ENCODE data around the gene DAPK1. TPM values are rescaled to one million over a fixed set of nuclear protein-coding genes. Genes with fewer than 3 reads are reported as not detected.

The DAPK1 gene
- total and polyA plus RNA-seq, 10 of the 15 experiments (the other 5 are each of a cell fraction or from before 2014, with no cell fraction given): 8.2 to 94.7 (median 51.6) TPM

DNA sequence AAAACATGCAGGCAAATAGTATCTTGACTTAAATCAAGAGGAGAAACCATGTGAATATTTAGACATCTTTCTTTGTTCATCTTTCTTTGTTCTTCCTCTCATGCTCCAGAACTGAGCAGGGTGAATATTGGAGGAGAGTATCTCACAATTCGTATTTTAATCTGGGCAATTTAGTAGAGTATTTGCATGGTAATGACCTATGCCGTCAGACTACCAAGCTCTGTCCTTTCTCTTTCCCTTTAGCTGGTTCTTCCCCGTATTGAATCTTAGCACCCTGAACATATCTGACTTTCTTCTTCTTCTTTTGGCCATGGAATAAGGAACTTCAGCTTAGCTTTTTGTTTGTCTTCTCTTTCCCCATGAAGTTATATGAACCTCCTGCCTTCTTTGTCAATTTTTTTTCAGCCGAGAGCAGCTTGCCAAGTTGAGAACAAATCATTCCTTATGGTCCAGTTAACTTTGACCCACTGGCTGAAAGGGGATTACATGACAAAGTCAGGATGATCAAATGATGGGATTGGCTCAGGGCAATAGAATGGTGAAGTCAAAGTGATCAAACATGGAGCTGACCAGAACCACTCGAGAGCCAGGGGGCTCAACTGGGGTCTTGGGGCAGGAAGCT lies 95.8 kb downstream of the DAPK1 start (continued):
- TF ChIP-seq, protein P1, sequence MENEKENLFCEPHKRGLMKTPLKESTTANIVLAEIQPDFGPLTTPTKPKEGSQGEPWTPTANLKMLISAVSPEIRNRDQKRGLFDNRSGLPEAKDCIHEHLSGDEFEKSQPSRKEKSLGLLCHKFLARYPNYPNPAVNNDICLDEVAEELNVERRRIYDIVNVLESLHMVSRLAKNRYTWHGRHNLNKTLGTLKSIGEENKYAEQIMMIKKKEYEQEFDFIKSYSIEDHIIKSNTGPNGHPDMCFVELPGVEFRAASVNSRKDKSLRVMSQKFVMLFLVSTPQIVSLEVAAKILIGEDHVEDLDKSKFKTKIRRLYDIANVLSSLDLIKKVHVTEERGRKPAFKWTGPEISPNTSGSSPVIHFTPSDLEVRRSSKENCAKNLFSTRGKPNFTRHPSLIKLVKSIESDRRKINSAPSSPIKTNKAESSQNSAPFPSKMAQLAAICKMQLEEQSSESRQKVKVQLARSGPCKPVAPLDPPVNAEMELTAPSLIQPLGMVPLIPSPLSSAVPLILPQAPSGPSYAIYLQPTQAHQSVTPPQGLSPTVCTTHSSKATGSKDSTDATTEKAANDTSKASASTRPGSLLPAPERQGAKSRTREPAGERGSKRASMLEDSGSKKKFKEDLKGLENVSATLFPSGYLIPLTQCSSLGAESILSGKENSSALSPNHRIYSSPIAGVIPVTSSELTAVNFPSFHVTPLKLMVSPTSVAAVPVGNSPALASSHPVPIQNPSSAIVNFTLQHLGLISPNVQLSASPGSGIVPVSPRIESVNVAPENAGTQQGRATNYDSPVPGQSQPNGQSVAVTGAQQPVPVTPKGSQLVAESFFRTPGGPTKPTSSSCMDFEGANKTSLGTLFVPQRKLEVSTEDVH (IDR thresholded peaks at IDR 0.05; ENCODE audit: low read depth, partially characterized antibody): no peak
- no peak for TF ChIP-seq STAT1 (conservative IDR thresholded peaks at IDR 0.05)

DNA sequence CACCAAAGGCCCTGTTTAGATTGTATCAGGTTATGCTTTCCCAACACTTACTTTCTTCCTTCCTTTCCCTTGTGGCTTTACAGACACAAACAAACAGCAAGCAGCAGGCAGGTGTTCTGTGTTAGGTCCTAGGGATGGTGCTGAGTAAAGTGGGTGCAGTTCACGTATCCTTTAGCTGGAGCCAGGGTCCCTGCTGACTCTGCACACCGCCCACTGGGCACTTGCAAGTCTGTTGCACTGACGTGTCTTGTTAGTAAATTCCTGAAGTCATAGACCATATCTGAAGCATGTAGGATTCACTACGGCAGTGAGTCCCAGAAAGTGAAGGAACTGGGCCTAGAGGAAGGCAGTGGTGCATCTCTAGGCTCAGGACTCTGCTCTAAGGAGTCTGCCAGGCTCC lies 96.5 kb downstream of the DAPK1 start:
- WGBS (ENCODE audit: insufficient coverage, insufficient replicate concordance, low lambda C conversion rate, missing lambda C conversion rate): 41% methylated on average over 4 of the region's 4 CpGs
- intact Hi-C loops (cut with micrococcal nuclease; ENCODE audit: unreplicated experiment): no loop called here
- in situ Hi-C loops (cut with MboI): no loop called here
- ChIA-PET CTCF (interaction anchor here (1.1 to 1.3 kb wide), 2 partner anchors 16 to 97 kb away, joined by 3 read pairs; partner anchors contain the start of gene DAPK1), POLR2A (interaction anchor here (0.6 kb wide), 1 partner anchor 9 kb away, joined by 3 read pairs; no protein-coding TSS in a partner anchor), RAD21 (ENCODE audit: unreplicated experiment) (no interaction called here), SMC1A (ENCODE audit: uncharacterized antibody, unreplicated experiment) (interaction anchor here (0.5 to 1.3 kb wide), 3 partner anchors 15 to 36 kb away, joined by 3 to 8 read pairs (median 3); no protein-coding TSS in a partner anchor)
- Histone ChIP-seq H3K4me3 (no peak overlapping the region), H4K20me1 (ENCODE audit: control insufficient read depth, insufficient read depth) (no peaks in the 10 kb centered on the region), H3K27ac (ENCODE audit: control insufficient read depth, insufficient read depth) (no peak overlapping the region), H3K4me2 (ENCODE audit: control insufficient read depth, insufficient read depth) (no peak overlapping the region), H3K79me2 (ENCODE audit: control insufficient read depth, insufficient read depth, low read length) (peaks cover 2% of the 10 kb centered on the region; the same call in 1 of the 2 replicates), H3K9ac (ENCODE audit: control insufficient read depth, insufficient read depth, low read length) (no peak overlapping the region), H3K9me3 (replicated peaks; ENCODE audit: control insufficient read depth, insufficient read depth, low read length) (no peaks in the 10 kb centered on the region), H2AFZ (ENCODE audit: control insufficient read depth, low read depth, low read length) (no peak overlapping the region), H3K4me1 (ENCODE audit: control insufficient read depth, insufficient read depth, low read length) (no peaks in the 10 kb centered on the region; the same call in 1 of the 2 replicates), H3K27me3 (replicated peaks in 1 of 2; ENCODE audit: control insufficient read depth in 2 of 2, insufficient read depth in 2 of 2, low read length in 1 of 2) (no peaks in the 10 kb centered on the region), H3K36me3 (ENCODE audit: control insufficient read depth in 2 of 2, insufficient read depth in 2 of 2, low read length in 1 of 2) (no peaks in the 10 kb centered on the region; a peak in 1 of 4 replicates)
- no TSS peak for BruUV-seq (replicated peaks)
- ATAC-seq (no peak), DNase-seq (ENCODE audit: low read depth, low spot score) (no peak), FAIRE-seq (no peak)
- TF ChIP-seq RELA (IDR thresholded peaks at IDR 0.05; ENCODE audit: borderline replicate concordance, partially characterized antibody) (no peak), ESRRA (IDR thresholded peaks at IDR 0.05; ENCODE audit: low read length) (no peak), TBL1XR1 (IDR thresholded peaks at IDR 0.05; ENCODE audit: low read depth, low read length) (no peak), PAX5 (IDR thresholded peaks at IDR 0.05; ENCODE audit: borderline replicate concordance, low read depth, low read length) (no peak), ZNF24 (IDR thresholded peaks at IDR 0.05) (no peak), EP300 (IDR thresholded peaks at IDR 0.05; ENCODE audit: borderline replicate concordance in 1 of 2, control insufficient read depth in 1 of 2, low read depth in 2 of 2, low read length in 2 of 2) (no peak)
- TF ChIP-seq, protein P2, sequence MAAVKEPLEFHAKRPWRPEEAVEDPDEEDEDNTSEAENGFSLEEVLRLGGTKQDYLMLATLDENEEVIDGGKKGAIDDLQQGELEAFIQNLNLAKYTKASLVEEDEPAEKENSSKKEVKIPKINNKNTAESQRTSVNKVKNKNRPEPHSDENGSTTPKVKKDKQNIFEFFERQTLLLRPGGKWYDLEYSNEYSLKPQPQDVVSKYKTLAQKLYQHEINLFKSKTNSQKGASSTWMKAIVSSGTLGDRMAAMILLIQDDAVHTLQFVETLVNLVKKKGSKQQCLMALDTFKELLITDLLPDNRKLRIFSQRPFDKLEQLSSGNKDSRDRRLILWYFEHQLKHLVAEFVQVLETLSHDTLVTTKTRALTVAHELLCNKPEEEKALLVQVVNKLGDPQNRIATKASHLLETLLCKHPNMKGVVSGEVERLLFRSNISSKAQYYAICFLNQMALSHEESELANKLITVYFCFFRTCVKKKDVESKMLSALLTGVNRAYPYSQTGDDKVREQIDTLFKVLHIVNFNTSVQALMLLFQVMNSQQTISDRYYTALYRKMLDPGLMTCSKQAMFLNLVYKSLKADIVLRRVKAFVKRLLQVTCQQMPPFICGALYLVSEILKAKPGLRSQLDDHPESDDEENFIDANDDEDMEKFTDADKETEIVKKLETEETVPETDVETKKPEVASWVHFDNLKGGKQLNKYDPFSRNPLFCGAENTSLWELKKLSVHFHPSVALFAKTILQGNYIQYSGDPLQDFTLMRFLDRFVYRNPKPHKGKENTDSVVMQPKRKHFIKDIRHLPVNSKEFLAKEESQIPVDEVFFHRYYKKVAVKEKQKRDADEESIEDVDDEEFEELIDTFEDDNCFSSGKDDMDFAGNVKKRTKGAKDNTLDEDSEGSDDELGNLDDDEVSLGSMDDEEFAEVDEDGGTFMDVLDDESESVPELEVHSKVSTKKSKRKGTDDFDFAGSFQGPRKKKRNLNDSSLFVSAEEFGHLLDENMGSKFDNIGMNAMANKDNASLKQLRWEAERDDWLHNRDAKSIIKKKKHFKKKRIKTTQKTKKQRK (IDR thresholded peaks at IDR 0.05; ENCODE audit: low read depth, low read length): no peak
- TF ChIP-seq, protein P3, sequence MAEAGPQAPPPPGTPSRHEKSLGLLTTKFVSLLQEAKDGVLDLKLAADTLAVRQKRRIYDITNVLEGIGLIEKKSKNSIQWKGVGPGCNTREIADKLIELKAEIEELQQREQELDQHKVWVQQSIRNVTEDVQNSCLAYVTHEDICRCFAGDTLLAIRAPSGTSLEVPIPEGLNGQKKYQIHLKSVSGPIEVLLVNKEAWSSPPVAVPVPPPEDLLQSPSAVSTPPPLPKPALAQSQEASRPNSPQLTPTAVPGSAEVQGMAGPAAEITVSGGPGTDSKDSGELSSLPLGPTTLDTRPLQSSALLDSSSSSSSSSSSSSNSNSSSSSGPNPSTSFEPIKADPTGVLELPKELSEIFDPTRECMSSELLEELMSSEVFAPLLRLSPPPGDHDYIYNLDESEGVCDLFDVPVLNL (IDR thresholded peaks at IDR 0.05; ENCODE audit: low read depth, low read length): no peak
- TF ChIP-seq, protein P4, sequence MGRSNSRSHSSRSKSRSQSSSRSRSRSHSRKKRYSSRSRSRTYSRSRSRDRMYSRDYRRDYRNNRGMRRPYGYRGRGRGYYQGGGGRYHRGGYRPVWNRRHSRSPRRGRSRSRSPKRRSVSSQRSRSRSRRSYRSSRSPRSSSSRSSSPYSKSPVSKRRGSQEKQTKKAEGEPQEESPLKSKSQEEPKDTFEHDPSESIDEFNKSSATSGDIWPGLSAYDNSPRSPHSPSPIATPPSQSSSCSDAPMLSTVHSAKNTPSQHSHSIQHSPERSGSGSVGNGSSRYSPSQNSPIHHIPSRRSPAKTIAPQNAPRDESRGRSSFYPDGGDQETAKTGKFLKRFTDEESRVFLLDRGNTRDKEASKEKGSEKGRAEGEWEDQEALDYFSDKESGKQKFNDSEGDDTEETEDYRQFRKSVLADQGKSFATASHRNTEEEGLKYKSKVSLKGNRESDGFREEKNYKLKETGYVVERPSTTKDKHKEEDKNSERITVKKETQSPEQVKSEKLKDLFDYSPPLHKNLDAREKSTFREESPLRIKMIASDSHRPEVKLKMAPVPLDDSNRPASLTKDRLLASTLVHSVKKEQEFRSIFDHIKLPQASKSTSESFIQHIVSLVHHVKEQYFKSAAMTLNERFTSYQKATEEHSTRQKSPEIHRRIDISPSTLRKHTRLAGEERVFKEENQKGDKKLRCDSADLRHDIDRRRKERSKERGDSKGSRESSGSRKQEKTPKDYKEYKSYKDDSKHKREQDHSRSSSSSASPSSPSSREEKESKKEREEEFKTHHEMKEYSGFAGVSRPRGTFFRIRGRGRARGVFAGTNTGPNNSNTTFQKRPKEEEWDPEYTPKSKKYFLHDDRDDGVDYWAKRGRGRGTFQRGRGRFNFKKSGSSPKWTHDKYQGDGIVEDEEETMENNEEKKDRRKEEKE (IDR thresholded peaks at IDR 0.05): no peak
